Gastrocnemius medialis (tissue), 4 donors: ENCODE data around the gene SMTNL2. TPM values are rescaled to one million over a fixed set of nuclear protein-coding genes. Genes with fewer than 3 reads are reported as not detected.

Source experiments
- ATAC-seq, 2 donors: fragments of 150-250 bp; one replicate each; pipeline ENCODE4 v1.9.1; 2016
- DNase-seq, 2 donors: peaks; one replicate each; pipeline ENCODE4 v3.0.0-alpha.2; 2019
- H3K27ac ChIP-seq, 4 donors: fragments of 200-600 bp; sonication (generic); 1 replicate in 1 of 4; 2 replicates in 3 of 4; pipeline ENCODE4 v1.5.1; 2016 to 2018; ENCODE audit warnings: mild to moderate bottlenecking in 2 of 4, moderate library complexity in 1 of 4
- H3K27me3 ChIP-seq, 3 donors: fragments of 200-600 bp; sonication (generic) in 2 of 3; 1 replicate in 1 of 3; 2 replicates in 2 of 3; pipeline versions ENCODE4 v1.5.1 to v1.6.0; 2016 to 2019; ENCODE audit warnings: mild to moderate bottlenecking in 1 of 3, moderate library complexity in 1 of 3
- H3K36me3 ChIP-seq, 2 donors: fragments of 200-600 bp; sonication (generic) in 1 of 2; one replicate each; pipeline ENCODE4 v1.5.1; 2017 to 2018
- H3K4me1 ChIP-seq, 2 donors: fragments of 200-600 bp; sonication (generic) in 1 of 2; one replicate each; pipeline ENCODE4 v1.5.1; 2016 to 2017; ENCODE audit warnings: mild to moderate bottlenecking in 2 of 2
- H3K4me3 ChIP-seq, 4 donors: fragments of 200-600 bp; sonication (generic) in 3 of 4; 1 replicate in 1 of 4; 2 replicates in 3 of 4; pipeline ENCODE4 v1.5.1; 2016 to 2019; ENCODE audit warnings: mild to moderate bottlenecking in 2 of 4
- H3K9me3 ChIP-seq, 3 donors: fragments of 200-600 bp; sonication (generic) in 2 of 3; 1 replicate in 1 of 3; 2 replicates in 2 of 3; pipeline ENCODE4 v1.5.1; 2016 to 2019
- POLR2A ChIP-seq, 2 donors: fragments of 450-650 bp; IDR thresholded peaks; one replicate each; pipeline ENCODE4 v1.6.1; 2017; ENCODE audit warnings: antibody characterized with exemption in 2 of 2, mild to moderate bottlenecking in 2 of 2, moderate library complexity in 2 of 2
- in situ Hi-C, 4 donors: fragments of 200-750 bp; cut with MboI; loops; one replicate each; pipeline versions ENCODE4 v1.15.0 to v1.8.0; 2017; ENCODE audit warnings: low sequenced_read_pairs in 4 of 4
- intact Hi-C: fragments of 100-400 bp; cut with DNase I; formaldehyde crosslinking; loops from one replicate; pipeline ENCODE4 v1.15.1; 2023; ENCODE audit warnings: low total_unique reads
- total RNA-seq, 4 donors: library from RNA; depleted of rRNA; stranded (reverse); fragments of >200 nt; gene quantifications; one replicate each; pipeline versions ENCODE4 v1.1.0 to v1.2.3, GENCODE V29; 2016
- TF ChIP-seq, protein P1 (sequence below), 5 experiments: fragments of 450-650 bp in 3 of 5; fragments of 200-600 bp in 2 of 5; sonication (generic) in 2 of 5; IDR thresholded peaks in 4 of 5; conservative IDR thresholded peaks in 1 of 5; 1 replicate in 4 of 5; 2 replicates in 1 of 5; pipeline ENCODE4 v1.5.1; 2016 to 2019; ENCODE audit warnings: antibody characterized with exemption in 5 of 5, mild to moderate bottlenecking in 3 of 5, moderate library complexity in 3 of 5

The SMTNL2 gene
- total RNA-seq, 4 donors from 2014 or later: 110 to 588 (median 420) TPM

DNA sequence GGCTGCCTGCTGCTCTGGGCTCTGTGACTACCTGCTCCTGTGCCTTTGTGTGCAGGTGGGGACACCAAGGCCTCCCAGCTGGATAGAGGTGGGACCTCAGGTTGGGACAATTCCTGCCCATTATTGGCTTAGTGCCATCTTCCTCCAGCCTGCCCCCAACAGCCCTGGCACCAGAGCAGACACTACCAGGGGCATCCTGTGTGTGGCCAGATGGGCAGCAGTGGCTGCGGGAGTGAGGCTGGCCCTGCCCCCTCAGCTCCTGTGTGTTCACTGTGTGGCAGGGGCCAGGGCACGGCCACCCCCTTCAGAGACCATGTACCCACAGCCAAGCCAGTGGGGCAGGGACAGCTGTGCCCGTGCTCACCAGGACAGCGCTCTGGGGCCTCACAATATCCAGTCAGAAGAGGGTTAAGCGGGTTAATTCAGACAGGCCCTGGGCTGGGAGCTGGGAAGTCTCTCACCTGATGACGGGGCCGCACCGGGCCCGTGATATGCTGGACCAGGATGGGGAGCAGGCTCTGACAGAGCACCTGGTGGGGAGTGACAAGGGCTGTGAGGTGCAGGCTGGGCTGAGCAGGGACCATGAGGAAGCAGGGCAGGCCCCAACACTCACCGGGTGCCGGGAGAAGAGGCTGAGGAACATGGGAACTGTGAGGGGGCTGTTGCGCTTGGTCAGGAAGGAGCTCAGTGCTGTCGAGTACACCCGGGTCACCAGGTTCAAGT, 42.2 kb upstream of the SMTNL2 start:
- Histone ChIP-seq H3K36me3 (peaks cover 0 to 66% of the 10 kb centered on the region in 2 donors), H3K4me1 (peaks cover 22 to 42% of the 10 kb centered on the region in 2 donors), H3K27ac (peak overlapping the region; percentile 57 to 79 (median 70)), H3K27me3 (no peaks in the 10 kb centered on the region), H3K4me3 (no peak overlapping the region), H3K9me3 (no peaks in the 10 kb centered on the region)
- DNase-seq (no peak), ATAC-seq (no peak)
- intact Hi-C loops (no loop called here), in situ Hi-C loops (no loop called here)
- TF ChIP-seq, protein P1, sequence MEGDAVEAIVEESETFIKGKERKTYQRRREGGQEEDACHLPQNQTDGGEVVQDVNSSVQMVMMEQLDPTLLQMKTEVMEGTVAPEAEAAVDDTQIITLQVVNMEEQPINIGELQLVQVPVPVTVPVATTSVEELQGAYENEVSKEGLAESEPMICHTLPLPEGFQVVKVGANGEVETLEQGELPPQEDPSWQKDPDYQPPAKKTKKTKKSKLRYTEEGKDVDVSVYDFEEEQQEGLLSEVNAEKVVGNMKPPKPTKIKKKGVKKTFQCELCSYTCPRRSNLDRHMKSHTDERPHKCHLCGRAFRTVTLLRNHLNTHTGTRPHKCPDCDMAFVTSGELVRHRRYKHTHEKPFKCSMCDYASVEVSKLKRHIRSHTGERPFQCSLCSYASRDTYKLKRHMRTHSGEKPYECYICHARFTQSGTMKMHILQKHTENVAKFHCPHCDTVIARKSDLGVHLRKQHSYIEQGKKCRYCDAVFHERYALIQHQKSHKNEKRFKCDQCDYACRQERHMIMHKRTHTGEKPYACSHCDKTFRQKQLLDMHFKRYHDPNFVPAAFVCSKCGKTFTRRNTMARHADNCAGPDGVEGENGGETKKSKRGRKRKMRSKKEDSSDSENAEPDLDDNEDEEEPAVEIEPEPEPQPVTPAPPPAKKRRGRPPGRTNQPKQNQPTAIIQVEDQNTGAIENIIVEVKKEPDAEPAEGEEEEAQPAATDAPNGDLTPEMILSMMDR (IDR thresholded peaks at IDR 0.05 in 4 of 5, conservative IDR thresholded peaks at IDR 0.05 in 1 of 5): no peak

DNA sequence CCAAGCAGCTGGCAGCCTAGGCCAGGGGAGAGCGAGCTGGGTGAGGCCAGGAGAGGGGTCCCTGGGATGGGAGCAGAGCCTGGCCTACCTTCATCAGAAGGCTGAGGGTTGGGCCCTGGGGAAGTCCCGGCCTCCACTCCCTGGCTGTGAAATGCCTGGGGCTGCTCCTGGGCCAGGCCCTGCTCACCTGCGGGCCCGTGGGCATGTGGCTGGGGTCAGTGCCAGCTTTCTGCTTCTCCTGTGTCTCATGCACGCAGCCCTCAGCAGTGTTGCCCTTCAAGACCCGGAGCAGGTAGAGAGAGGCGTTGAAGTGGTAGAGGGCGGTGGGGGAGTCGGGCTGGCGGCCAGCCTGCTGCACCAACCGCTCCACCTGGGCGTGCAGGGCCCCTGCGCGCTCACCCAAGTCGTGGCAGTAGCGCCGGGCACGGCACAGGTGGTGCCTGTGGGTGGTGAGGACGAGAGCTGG, 41.6 kb upstream of the SMTNL2 start:
- ATAC-seq (no peak), DNase-seq (no peak)
- Histone ChIP-seq H3K4me3 (no peak overlapping the region), H3K27me3 (no peaks in the 10 kb centered on the region), H3K36me3 (peaks cover 0 to 72% of the 10 kb centered on the region in 2 donors), H3K9me3 (no peaks in the 10 kb centered on the region), H3K4me1 (peaks cover 19 to 36% of the 10 kb centered on the region in 2 donors), H3K27ac (peak overlapping the region in 3 of 4 donors; percentile 7 to 79 (median 76))
- TF ChIP-seq, protein P1 (IDR thresholded peaks at IDR 0.05 in 4 of 5, conservative IDR thresholded peaks at IDR 0.05 in 1 of 5): no peak
- TF ChIP-seq POLR2A (IDR thresholded peaks at IDR 0.05): no peak
- in situ Hi-C loops (no loop called here), intact Hi-C loops (no loop called here)

DNA sequence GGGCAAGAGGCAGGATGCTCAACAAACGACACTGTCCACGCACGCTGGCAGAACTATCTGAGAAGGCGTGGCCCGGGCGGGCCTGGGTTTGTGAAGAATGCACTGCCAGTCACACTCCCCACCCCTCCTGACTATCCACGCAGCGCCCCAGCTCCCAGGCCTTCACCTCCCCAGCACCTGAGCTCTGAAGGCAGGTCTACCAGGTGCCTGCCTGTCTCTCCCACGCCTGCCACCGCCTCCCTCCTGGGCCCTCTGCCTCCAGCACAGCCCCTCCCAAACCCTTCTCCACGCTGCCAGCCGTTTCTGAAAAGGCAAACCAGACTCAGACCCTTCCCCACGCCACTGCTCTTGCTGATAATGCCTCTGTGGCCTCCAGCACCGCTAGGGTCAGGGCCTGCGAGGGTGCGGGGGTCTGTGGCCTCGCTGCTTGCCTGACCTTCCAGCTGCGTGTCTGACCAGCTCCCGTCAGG, 40.7 kb upstream of the SMTNL2 start:
- Histone ChIP-seq H3K9me3 (no peaks in the 10 kb centered on the region), H3K27ac (peak overlapping the region in 1 of 4 donors; percentile 76), H3K36me3 (peaks cover 0 to 79% of the 10 kb centered on the region in 2 donors), H3K4me1 (peaks cover 19 to 28% of the 10 kb centered on the region in 2 donors), H3K4me3 (no peak overlapping the region), H3K27me3 (no peaks in the 10 kb centered on the region)
- in situ Hi-C loops: no loop called here
- DNase-seq (no peak), ATAC-seq (no peak)
- TF ChIP-seq POLR2A (IDR thresholded peaks at IDR 0.05): no peak
- TF ChIP-seq, protein P1 (IDR thresholded peaks at IDR 0.05 in 4 of 5, conservative IDR thresholded peaks at IDR 0.05 in 1 of 5): no peak
- intact Hi-C loops: no loop called here

DNA sequence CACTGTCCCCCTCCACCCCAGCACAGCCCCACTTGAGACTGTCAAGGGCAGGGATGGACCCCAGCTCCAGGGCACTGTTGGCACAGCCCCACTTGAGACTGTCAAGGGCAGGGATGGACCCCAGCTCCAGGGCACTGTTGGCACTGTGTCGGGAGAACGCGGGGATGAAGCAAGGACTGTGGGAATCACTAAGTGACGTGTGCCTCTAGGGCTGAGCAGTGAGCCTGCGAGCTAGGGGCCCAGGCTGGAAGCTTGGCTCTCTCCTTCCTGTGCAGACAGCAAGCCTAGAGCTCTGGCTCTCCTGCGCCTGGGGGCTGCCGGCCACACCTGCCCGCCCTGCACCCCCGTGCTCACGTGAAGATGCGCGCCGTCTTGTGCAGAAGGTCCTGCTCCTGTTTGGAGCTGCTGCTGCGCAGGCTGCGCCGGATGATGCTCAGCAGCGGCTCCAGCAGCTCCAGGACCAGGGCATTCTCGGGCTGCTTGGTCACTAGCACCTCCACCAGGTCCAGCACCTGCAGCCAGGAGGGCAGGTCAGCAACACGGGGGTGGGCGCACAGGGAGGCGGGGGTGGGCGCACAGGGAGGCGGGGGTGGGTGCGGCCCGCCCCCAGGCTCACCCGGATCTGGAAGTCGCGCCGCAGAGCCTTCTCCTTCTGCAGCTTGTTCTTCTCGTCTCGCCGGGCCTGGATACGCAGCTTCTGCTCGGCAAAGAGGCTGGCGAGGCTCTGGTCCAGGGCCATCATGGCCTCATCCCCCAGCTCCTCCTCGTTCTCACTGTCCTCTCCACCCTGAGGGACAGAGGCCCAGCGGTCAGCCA, 40.0 kb upstream of the SMTNL2 start:
- Histone ChIP-seq H3K9me3 (no peaks in the 10 kb centered on the region), H3K27me3 (no peaks in the 10 kb centered on the region), H3K4me1 (peaks cover 19 to 26% of the 10 kb centered on the region in 2 donors), H3K4me3 (no peak overlapping the region), H3K27ac (peak overlapping the region; percentile 45 to 75 (median 62)), H3K36me3 (peaks cover 0 to 79% of the 10 kb centered on the region in 2 donors)
- in situ Hi-C loops (no loop called here), intact Hi-C loops (no loop called here)
- ATAC-seq (no peak), DNase-seq (no peak)
- no peak for TF ChIP-seq POLR2A (IDR thresholded peaks at IDR 0.05)
- TF ChIP-seq, protein P1 (IDR thresholded peaks at IDR 0.05 in 4 of 5, conservative IDR thresholded peaks at IDR 0.05 in 1 of 5): no peak
